GM12891 (cell line): Measurements from ENCODE around the gene MZF1.

Experiments
- DNase-seq: peaks from one replicate; pipeline ENCODE4 v3.0.0; 2011; ENCODE audit warnings: low spot score; ENCODE audit not compliant: insufficient read length
- FAIRE-seq: peaks from 2 replicates; lab custom pipeline; 2011; peaks lifted over from hg19 to GRCh38; lab: Jason Lieb, UNC
- PAX5 ChIP-seq: IDR thresholded peaks from 2 replicates; pipeline ENCODE4 v1.6.1; 2011; ENCODE audit warnings: low read length, moderate library complexity, mild to moderate bottlenecking; ENCODE audit not compliant: insufficient read depth, severe bottlenecking
- POLR2A ChIP-seq: IDR thresholded peaks from 2 replicates; pipeline ENCODE4 v1.6.1; 2011; ENCODE audit warnings: low read depth, low read length, control low read depth
- POLR2AphosphoS5 ChIP-seq: IDR thresholded peaks from 2 replicates; pipeline ENCODE4 v1.6.1; 2011; ENCODE audit warnings: low read depth, low read length, control low read depth
- POU2F2 ChIP-seq: IDR thresholded peaks from 2 replicates; pipeline ENCODE4 v1.6.1; 2011; ENCODE audit warnings: low read depth, mild to moderate bottlenecking, control low read depth, low read length, moderate library complexity
- SPI1 ChIP-seq: IDR thresholded peaks from 2 replicates; pipeline ENCODE4 v1.6.1; 2011; ENCODE audit warnings: low read depth, low read length, control low read depth
- TAF1 ChIP-seq: IDR thresholded peaks from 2 replicates; pipeline ENCODE4 v1.6.1; 2011; ENCODE audit warnings: low read depth, low read length, control low read depth

Gene MZF1

DNA sequence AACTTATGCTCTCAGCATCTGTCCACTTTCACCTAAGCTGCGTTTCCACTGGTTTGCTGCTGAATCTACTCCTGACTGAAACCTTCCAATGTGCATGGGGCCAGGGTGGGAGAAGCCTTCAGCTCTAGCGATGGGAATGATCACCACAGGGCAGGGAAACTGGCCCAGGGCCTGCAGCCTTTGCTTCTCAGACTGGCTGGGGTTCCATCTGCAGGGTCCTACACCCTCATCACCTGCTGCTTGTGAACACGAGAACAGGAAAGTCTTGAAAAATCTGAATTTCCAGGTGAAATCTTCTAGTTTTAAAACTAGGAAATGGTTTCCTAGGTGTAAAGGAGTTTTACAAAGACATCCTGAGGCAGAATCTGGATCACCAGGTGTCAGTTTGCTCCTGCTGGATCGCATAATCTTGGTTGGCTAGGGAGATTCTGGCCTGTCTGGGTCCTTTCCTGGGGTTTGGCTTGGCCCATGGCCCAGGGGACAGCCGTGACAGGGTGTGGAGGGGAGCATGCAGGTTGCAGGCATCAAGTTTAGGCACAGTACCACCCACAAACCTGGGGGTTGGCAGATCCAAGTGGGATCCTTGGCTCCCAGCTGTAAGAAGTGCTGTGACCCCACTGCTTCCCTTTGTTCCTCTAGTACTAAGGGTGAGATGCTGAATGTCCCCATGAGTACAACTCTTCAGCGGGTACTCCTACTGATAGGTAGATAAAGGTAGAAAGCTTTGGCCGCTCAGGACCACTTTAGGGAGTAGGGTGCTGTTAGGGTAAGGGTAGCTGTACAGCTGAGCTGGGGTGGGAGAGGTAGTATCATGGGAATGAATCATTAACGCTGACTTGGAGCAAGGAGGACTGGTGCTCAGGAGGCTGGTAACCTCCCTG lies 12.9 kb downstream of the MZF1 start:
- TF ChIP-seq POU2F2 = no peak
- no peak for TF ChIP-seq TAF1
- TF ChIP-seq SPI1 = no peak
- TF ChIP-seq POLR2AphosphoS5 = no peak
- no peak for TF ChIP-seq POLR2A
- TF ChIP-seq PAX5 = no peak
- peak; percentile 63 for FAIRE-seq
- DNase-seq = no peak

DNA sequence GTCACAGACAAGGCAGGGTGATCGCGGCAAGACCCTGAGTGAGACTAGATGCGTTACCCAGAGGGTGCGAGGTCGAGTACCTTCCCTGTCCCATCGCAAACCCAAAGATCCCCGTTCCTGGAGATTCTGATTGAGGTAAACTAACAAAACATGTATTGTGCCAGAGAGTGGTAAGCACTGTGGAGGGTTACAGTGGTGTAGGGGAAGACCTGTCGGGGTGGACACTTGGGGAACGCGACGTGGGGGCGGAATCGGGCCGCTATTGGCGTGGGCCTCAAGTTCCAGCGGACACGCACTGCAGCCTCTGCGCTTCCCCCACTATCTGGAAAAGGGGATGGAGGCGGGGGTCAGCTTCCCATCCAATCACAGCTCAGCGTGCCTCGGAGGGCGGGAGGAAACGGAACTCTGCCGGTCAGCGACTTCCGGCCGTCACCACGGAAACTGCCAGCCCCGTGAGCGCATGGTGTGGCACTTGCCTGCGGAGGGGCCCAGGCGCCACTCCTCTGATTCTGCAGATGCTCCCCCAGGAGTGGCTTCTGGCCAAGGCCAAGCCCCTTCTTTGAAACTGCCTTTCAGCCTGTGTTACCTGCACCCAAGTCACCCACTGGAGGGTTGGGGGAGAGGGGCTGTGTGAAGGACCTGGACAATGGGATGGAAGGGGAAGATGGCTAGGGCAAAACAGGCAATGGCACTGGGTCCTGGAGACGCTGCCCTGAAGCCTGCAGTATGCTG lies 13.7 kb downstream of the MZF1 start:
- FAIRE-seq (peak; percentile 99), DNase-seq (peak; percentile 84)
- TF ChIP-seq POLR2AphosphoS5 (peak; percentile 95), SPI1 (peak; percentile 58), POU2F2 (peak; percentile 71), PAX5 (peak; percentile 83), TAF1 (peak; percentile 67), POLR2A (peak; percentile 92)

- DNase-seq (peak; percentile 88), FAIRE-seq (no peak)
- TF ChIP-seq POLR2AphosphoS5 (no peak), POU2F2 (no peak), SPI1 (0 out of 2 replicates have a peak, but pooled peaks have one; percentile 1)
Observed at GRCh38 chr19:58558623-58559274, 14.4 kb downstream of the MZF1 start.

GRCh38 chr19:58558066-58558622 lies 15.0 kb downstream of the MZF1 start, which contains the start of gene UBE2M:
Gene UBE2M, minus strand, starts transcription at chr19:58558611. Its CDS starts 230 bp downstream, at chr19:58558381.
- no peak for FAIRE-seq

GRCh38 chr19:58557221-58558065 lies 15.7 kb downstream of the MZF1 start:
- TF ChIP-seq POLR2AphosphoS5 (no peak), POLR2A (no peak), SPI1 (no peak), TAF1 (no peak), PAX5 (no peak), POU2F2 (no peak)
- FAIRE-seq = no peak
- DNase-seq = no peak

More at GRCh38 chr19:58558066-58558622, 15.0 kb downstream of the MZF1 start, which contains the start of gene UBE2M:
- TF ChIP-seq POLR2AphosphoS5 = no peak
- no peak for DNase-seq

DNA sequence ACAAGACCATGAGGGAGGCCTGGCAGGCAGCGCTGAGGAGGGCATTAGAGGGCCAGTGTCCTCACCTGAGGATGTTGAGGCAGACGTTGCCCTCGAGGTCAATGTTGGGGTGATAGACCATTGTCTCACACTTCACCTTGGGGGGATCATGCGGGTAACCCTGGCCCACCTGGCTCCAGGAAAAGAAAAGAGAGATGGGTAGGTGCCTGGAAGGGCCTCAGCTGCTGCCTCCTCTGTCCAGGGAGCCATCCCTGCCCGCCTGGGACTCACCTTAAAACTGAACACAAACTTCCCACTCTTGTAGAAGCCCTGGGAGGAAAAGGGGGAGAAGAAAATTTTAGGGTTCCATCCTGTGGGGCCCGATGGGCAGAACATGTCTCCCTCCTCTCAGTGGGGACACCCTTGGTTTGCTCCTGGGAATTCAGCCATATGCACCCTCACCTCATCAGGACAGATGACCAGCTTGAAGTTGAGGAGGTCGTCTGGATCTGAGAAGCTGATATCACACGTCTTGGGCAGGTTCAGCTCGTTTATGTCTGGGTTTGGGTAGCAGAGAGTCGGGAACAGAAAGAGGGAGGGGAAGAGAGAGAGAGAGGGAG lies 16.4 kb downstream of the MZF1 start:
- TF ChIP-seq POLR2A = no peak
- TF ChIP-seq TAF1 = no peak
- TF ChIP-seq POLR2AphosphoS5 = no peak
- TF ChIP-seq SPI1 = no peak
- no peak for TF ChIP-seq PAX5
- TF ChIP-seq POU2F2 = no peak
- FAIRE-seq = no peak

GRCh38 chr19:58555920-58556621 lies 17.1 kb downstream of the MZF1 start:
- TF ChIP-seq POU2F2 (no peak), TAF1 (no peak), SPI1 (no peak), PAX5 (no peak), POLR2AphosphoS5 (no peak), POLR2A (no peak)
- FAIRE-seq (no peak), DNase-seq (no peak)

More for the DNA sequence above, 16.4 kb downstream of the MZF1 start:
- no peak for DNase-seq

GRCh38 chr19:58555369-58555885 lies 17.7 kb downstream of the MZF1 start:
- no peak for TF ChIP-seq POLR2A
- no peak for TF ChIP-seq TAF1
- no peak for TF ChIP-seq POLR2AphosphoS5
- TF ChIP-seq SPI1 = no peak
- TF ChIP-seq PAX5 = no peak
- no peak for TF ChIP-seq POU2F2
- no peak for FAIRE-seq

More at GRCh38 chr19:58555369-58555885, 17.7 kb downstream of the MZF1 start:
- no peak for DNase-seq
